ENCODE data around the gene CDC42EP4. TPM values are rescaled to one million over a fixed set of nuclear protein-coding genes. Genes with fewer than 3 reads are reported as not detected.
A peak's percentile ranks its signal among the peaks of the same experiment; 100 is the strongest.
"Not testable (repeated sequence)": the region's sequence is repeated elsewhere in the genome, so short reads cannot be mapped to it uniquely, and the experiment has no call there.

Gene CDC42EP4
- total RNA-seq, 1 donor from 2014 or later = 13.8 TPM

DNA sequence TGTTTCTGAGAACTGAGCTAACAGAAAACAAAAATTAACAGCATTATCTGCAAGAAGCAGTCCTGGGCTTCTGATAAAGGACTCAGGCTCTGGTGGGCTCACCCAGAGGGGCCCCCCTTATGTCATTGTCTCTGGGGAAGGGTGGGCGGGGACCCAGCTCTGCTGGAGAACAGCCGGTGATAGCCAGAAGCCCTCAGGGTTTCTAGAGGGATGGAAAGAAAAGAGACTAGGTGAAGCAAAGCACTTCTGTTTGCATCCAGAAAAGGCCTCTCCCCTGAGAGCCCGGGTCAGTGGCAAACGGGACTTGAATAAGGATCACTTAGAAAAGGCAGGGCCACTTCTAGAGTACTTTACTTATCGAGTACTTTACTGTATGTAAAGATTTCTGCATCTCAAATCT lies 7.0 kb upstream of the CDC42EP4 start:
- no peak for DNase-seq

DNA sequence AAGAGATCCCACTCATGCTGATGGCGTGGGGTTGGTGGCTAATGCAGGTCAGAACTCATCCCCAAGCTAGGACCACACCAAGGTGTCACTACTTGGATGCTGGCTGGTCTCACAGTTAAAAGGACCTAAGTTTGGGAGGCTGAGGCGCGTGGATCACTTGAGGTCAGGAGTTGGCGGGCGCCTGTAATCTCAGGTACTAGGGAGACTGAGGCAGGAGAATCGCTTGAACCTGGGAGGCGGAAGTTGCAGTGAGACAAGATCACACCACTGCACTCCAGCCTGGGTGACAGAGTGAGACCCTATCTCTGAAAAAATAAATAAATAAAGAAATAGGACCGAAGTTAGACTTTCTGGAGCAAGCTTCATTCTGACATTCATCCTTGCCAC lies 6.6 kb upstream of the CDC42EP4 start:
- DNase-seq = no peak

DNA sequence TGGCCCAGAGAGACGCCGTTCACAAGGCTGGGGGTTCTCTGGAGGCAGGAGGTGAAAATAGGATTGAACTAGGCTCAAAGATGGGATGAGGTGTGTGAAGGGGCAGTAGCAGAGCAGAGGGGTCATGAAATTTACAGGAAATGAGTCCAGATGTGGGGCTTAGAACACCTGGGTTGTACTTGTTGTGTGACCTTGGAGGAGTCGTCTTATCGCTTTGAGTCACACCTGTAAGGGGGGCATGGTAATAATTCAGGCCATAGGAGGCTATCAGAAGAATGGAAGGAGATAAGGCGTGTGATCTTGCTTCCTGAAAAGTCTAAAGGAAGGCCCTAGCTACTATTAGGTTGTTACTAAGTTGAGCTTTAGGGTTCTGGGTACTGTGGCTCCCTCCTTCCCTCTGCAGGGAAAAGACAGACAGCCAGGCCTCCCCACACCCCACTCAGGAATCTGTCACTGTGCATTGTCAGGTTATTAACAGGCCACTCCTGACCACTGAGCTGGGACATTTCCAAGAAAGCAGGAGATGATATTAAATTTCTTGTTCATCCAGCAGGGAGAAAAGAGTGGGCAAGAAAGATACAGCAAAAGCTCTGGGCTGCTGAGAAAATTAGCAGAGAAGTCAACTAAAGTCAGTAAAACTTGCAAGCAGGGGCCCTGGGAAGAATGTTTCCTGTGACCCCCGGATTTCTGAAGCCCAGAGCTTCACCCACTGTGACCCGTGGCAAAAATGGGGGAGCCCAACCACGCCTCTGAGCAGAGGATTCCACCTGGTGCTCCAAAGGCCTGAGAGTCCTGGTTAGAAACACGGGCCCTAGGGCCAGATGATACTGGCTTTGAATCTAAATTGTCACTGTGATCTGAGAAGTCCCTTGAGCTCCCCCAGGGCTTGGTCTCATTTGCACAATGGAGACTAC lies 6.0 kb upstream of the CDC42EP4 start:
- DNase-seq = no peak

DNA sequence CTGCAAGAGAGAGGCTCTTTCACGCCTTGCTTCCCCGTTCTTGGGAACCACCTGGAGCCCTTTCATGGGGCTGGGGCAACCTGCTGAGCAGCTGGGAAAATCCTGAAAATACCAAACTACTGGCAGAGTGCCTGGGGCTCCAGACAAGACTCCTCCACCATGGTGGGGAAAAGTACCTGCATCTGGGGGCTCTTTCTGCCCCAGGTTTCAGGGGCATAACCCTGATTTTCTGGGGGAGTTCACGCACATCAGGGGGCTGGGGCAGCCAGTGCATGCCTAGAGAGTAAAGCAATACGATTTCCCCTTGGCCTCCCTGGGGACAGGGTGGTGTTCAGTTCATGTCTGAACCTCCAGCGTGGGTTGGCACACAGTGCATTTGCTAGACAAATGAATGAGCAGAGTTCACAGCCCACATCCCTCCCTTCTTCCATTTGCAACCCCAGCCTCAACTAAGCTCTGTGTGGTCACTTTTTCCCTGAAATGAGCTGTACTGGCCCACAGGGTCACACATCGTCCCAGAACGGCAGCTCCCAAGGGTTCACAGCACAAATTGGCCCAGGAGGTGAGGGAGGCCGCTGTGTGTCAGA lies 5.2 kb upstream of the CDC42EP4 start:
- no peak for DNase-seq

DNA sequence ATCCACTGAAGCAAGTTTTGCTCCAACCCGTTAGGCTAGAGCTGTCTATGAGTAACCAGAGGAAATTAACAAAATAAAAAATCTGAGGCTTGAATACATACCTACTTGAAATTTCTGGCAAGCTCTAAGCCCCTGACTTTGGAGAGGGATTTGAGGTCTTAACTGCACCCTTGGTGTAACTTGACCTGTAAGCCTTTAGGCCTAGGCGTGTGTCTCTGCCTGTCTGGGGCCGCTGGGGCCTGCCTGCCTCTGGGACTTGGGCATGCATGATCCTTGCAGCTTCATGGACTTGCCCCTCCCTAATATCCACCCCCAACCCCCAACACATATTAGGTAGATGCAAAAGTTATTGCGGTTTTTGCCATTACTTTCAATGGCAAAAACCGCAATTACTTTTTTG lies 3.7 kb upstream of the CDC42EP4 start:
- DNase-seq = no peak

DNA sequence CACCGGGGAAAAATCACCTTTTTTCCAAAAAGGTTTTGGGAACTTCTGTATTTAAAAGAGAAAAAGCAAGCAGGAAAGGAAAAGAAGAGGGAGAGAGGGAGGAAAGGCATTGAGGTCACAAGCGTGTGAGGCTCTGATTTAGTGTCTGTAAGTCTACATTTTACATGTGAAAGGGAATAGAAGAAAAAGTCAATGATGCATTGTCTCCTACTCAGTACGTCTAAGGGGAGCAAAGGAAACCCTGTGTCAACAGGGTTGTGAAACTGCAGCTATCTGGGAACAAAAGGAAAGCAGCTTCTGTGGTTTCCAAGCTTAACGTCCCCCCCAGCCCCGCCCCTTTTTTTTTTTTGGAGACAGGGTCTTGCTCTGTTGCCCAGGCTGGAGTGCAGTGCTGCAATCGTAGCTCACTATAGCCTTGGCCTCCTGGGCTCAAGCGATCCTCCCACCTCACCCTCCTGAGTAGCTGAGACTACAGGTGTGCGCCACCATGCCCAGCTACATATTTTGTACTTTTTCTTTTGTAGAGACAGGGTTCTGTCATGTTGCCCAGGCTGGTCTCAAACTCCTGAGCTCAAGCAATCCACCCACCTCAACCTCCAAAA lies 1.8 kb upstream of the CDC42EP4 start:
- no peak for DNase-seq

DNA sequence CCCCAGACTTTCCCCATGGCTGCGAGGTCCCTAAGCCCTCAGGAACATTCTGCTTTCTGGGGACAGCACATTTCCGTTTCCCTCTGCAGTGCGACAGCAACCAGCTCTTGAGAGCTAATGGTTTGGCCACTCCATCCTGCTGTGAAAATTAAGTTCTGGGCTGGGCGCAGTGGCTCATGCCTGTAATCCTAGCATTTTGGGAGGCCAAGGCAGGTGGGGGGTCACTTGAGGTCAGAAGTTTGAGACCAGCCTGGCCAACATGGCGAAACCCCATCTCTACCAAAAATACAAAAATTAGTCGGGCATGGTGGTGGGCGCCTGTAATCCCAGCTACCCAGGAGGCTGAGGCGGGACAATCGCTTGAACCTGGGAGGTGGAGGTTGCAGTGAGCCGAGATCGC lies 1.1 kb upstream of the CDC42EP4 start:
- DNase-seq = not testable (repeated sequence)

DNA sequence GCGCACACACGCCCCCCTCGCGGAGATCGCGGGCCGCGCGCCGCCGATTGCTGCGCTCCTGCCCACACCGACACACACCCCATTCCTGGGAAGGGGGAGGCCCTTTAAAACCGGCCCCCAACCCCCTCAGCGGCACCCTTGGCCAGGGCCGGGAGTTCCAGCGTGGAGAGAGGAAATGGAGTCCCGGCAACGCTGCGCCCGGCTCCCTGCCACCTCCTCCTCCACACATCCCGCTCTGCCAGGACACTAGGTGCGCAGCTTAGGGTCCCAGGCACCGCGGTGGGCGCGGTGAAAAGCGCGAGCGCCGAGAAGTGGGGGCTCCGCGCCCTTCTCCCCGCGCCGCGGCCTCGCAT lies 397 bp downstream of the CDC42EP4 start:
- no peak for DNase-seq

DNA sequence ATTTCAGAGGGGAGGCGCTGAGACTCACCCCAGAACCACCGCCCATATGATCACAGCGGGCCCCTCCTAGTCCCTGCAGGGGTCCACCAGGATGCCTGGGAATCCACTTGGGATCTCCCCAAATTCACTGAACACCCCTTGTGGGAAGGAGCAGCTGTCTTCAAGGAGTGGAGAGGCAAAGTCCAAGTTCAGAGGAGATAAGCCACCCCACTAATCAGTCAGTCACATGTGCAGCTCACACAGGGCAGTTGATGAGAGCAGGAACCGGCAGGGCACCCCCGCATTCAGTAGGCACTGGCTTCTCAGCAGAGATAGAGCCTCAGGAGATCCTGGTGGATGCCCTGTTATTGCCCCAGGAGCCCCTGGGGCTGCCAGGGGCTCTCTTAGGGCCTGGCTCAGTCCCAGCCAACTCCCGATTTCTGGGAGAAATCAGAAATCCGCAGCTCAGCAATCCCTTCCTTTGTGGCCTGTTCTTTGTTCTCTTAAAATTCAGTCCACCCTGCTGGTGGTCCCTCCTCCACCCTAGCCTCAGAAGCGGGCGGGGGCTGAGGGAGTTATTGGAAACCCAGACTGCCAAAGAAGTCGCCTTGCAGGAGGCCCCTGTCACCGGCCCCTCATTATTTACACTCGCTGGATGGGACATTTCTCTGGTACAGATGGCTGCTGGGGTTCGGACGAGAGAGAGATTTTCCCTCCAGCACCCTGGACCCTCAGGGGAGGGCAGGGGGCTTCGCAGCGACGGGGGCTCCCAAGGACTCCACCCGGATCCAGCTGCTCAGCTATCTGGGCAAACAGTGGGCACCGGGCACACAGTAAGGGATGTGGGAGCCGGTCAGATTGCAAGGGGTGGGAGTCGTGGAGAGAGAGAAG lies 1.8 kb downstream of the CDC42EP4 start:
- DNase-seq = peak; percentile 26

DNA sequence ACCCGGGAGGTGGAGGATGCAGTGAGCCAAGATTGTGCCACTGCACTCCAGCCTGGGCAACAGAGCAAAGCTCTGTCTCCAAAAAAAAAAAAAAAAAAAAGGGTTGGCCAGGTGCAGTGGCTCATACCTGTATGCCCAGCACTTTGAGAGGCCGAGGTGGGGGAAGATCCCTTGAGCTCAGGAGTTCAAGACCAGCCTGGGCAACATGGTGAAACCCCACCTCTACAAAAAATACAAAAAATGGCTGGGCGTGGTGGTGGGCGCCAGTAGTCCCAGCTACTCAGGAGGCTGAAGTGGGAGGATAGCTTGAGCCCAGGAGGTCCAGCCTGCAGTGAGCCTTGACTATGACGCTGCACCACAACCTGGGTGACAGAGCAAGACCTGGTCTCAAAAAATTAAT lies 2.8 kb downstream of the CDC42EP4 start:
- not testable (repeated sequence) for DNase-seq

DNA sequence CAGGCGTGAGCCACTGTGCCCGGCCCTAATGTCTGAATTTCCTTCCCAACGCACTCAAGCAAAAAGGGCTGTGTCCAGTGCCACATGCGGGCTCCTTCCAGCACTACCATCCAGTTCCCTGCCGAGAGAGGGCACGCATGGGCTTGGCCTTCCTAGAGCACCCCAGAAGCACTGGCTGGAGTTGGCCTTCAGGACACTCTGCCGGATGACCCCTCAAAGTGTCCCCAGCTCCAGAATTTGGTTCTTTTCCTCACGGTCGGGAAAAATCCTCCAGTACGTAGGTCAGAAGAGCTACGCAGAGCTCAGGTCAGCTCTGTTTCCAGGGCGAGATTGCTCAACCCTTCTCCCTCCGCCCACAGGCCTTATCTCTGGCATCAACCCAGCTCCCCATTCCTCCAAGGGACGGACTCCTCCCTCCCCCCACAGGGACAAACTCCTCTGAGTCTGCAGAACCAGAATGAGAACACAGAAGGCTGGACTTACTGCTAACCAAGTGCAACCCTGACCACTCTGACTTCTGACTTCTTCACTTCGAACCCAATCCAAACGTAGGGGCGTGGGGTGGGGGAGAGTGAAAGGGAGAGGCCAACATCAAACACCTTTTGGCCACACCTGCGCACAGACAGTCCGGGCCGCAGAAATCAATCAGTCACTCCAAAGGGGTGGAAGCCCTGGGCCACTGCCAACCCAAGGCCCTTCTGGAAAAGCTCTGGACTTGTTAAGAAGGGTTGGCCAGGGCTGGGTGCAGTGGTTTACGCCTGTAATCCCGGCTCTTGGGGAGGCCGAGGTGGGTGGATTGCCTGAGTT lies 3.6 kb downstream of the CDC42EP4 start:
- peak; percentile 76 for DNase-seq

DNA sequence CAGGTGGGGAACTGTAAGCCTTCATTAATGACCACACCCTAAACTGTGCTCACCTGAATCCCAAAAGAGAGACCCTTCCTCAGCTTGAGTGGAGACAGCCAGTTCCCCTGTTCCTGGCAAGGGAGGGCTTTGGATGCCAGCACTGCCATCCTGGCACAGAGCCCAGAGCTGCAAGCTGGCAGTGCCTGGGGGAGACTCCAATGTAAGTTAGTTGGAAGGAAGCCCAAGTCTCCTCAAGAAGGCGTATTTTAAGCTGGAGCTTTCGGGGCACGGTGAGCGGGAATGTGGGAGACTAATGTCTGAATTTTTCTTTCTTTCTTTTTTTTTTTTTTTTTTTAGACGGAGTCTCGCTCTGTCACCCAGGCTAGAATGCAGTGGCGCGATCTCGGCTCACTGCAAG lies 4.7 kb downstream of the CDC42EP4 start:
- no peak for DNase-seq

DNA sequence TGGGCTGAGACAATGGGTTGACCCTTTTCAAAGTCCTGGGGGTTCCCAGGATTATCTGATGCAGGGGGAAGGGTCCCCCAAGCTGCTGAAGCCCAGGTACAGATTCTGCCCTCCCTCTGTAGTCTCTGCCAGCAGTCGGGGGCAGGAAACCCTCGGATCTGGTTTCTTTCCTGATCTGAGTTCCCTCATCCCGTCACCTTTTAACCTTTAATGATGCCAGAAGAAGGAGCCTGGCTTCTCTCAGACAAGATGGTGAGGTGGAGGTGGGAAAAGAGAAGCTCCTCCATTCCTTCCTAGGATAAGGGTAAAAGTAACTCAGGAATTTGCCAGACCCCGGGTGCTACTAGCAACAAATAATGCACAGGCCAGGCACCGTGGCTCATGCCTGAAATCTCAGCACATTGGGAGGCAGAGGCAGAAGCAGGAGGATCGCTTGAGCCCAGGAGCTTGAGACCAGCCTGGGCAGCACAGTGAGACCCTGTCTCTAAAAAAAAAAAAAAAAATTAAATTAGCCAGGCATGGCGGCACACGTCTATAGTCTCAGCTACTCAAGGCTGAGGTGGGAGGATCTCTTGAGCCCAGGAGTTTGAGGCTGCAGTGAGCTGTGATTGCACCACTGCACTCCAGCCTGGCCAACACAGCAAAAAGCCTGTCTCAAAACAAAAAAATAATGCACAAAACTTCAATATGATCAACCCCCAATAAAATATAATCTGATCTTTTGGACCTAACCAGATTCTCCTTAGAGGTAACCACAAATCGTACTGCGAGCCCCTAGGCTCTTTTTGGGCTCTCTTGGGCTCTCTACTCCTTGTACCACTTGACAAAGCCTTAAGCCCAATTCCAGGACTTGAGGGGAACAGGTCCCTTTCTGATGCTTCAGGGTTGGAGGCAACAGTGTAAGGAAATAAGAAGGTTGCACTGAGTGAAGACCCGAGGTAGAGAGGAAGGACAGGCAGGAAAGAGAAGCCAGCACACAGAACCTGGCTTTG lies 5.7 kb downstream of the CDC42EP4 start:
- DNase-seq = no peak

DNA sequence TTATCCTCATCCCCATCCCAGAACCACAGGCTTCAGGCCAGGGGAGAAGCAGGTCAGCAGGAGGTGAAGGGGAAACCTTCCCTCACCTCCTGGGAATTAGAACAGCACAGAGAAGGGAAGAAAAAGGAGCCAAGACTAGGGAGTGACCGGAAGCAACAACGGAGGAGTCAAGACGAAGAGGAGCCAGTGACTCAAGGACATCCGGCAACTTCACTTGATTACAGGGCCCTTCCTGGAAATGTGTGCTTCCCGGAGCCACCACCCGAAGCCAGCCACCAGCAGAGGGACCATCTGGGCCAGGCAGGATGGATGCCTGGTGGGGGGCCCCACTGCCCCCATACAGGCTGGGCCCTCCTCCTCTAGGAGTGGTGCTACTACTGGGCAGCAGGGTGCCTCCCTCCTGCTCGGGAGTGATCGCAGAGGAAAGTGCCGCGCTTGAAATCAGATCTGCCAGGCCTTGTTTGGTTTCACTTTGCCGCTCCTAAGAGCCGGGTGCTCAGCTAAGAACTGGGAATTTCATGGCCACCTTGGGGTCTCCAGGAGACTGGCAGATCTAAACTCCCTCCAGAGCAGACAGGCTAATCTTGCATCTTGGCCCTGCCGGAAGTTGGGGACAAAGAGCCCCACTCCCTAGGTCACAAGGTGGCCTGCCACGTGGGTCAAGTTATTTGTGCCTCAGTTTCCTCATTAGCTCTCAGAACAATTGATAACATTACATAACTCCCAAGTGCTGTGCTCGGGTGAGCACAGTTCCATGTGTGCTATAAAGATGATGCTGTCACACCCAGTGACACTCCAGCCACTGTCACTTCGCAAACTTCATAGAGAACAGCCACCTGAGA lies 6.6 kb downstream of the CDC42EP4 start:
- peak; percentile 82 for DNase-seq

DNA sequence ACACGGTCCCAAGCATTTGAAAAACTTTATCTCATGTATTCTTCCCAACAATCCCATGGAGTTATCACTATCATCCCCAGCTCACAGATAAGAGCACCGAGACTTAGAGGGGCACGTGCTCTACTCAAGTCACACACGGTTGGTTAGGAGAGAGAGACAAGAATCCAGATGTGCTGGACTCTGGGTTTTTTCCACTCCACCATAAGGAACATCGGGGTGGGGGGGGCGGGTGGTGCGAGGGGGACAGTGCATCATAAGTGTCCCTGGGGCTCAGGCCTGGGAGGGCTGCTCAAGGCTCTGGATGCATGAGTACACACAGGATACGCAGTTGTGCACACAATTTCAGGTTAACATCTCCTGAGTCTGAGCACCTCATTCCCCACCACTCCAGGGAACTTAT lies 7.4 kb downstream of the CDC42EP4 start:
- no peak for DNase-seq

DNA sequence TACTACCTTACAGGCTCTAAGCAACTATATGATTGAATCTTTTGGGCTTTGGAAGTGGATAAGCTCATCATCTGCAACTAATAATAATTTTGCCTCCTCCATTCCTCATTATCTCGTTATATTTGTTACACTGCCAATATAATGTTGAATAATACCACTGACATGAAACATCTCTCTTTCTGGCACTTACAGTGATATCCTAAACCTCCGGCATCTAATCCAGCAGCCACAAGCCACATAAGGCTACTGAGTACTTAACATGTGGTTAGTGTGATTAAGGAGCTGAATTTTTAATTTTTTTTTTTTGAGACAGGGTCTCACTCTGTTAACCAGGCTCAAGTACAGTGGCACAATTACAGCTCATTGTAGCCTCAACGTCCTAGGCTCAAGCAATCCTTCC lies 9.6 kb downstream of the CDC42EP4 start:
- DNase-seq = no peak

DNA sequence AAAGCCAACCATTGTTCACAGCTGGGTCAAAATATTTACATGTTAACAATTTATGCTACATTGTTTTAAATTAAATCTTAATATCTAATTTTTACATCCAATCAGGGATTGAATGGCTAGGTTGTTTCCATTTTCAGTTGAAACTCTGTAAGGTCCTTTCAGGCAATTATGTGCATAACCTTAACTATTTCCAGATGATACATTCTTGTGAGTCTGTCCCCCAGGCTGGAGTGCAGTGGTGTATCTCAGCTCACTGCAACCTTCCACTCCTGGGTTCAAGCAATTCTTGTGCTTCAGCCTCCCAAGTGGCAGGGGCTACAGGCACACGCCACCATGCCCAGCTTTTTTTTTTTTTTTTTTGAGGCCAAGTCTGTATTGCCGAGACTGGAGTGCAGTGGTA lies 10.4 kb downstream of the CDC42EP4 start:
- no peak for DNase-seq

DNA sequence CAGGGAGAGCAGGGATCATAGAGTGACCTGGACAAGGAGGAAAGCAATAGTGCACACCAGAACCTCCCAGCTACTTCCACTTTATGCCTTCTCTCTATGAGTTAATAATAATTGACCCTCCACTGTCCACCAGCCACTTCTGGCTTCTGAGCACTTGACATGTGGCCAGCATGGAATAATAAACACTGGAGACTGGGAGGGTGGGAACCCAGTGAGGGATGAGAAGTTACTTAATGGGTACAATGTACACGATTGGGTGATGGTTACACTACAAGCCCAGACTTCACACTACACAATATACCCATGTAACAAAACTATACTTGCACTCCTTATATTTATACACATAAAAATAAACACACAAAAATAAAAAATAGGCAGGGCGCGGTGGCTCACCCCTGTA lies 11.4 kb downstream of the CDC42EP4 start:
- DNase-seq = no peak

DNA sequence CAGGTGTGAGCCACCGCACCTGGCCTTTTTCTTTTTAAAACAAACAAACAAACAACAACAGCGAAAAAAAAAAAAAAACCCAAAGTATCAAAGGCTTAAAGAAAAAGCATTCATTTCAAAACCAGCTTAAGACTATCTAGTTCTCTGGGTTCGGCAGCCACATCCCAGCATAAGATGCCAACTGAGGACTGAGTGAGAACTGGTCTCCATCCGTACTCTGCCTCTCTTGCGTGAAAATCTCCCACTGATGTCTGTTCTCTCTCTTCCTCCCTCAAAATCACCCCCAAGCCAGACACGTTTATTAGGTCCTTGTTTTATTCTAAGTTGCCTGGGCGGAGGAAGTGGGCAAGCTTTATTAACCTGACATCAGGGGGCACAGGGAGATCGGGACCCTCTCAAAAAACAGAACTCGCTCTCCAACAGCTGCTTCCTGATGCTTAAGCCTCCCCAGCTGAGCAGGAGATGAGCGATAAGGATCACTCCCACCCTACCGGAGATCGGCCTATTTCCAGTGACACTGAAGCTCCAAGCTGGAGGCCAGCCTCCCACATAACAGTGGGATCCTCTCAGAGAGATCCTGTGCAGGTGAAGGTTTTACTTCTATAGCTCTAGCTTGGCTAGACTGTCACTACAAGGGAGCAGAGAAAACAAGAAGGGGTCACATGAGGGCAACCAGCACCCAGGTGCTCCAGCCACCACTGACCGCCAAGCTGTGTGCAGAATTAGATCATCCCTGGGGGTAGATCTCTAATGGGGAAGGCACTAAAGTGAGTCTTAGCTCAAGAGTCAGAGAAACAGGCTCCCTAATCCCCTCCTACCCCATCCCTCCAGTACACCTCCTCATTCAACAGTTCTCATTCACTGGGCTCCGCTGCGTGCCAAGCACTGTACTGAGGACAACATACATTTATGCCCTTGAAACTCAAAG lies 13.6 kb downstream of the CDC42EP4 start:
- no peak for DNase-seq

Measured in dermis blood vessel endothelial cell (primary cell).